ENCODE data around the gene SGSM2. TPM values are rescaled to one million over a fixed set of nuclear protein-coding genes. Genes with fewer than 3 reads are reported as not detected.
A peak's percentile ranks its signal among the peaks of the same experiment; 100 is the strongest.

The SGSM2 gene
- total and polyA plus RNA-seq, 2 of the 8 experiments (the other 6 are each of a cell fraction or from before 2014, with no cell fraction given) = 44.5 to 77.7 TPM

DNA sequence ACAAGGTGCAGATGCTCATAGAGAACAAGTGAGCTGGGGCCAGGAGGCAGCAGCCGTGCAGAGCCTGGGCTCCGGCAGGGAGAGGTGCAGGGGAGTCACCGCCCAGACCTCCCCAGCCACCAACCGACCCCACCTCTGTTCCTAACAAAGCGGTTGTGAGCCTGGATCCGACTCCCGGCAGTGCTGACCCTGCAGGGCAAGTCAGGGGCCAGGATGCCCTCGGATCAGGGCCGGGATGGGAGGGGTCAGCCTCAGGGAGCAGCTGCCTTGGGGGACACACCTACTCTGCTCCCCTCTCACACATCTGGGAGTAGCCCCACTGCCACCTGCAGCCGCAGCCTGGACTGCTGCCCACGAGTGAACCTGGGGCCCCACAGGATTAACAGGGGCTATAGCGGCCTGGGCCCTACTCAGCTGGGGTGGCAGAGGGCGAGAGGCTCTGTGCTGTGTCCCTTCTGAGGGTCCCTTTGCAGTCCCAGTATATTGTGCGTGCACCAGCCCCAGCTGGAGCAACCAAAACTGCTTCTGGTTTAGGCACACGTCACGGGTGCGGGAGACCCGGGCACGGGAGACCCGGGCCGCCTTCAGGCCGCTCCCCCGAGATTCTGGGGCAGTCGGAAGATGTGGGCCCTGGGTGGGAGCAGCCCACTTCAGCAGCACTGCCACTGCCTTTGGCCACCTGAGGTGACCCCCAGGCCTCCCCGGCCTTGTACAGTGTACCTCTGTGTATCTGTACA, 42.4 kb downstream of the SGSM2 start:
- no peaks in the 10 kb centered on the region for H3K79me2 ChIP-seq (ENCODE audit: control insufficient read depth in 1 of 2, insufficient read depth in 2 of 2, low read length in 2 of 2)
- H3K23ac ChIP-seq (ENCODE audit: insufficient read length) = no peak overlapping the region
- H3K36me3 ChIP-seq (ENCODE audit: control insufficient read depth in 2 of 4, insufficient read depth in 4 of 4, low read length in 3 of 4) = peaks cover 0 to 8% (median 5%) of the 10 kb centered on the region in 4 experiments; a peak in 5 of 8 replicates
- H3K4ac ChIP-seq (replicated peaks; ENCODE audit: insufficient read length, low read depth, low read length) = no peak overlapping the region
- H3K18ac ChIP-seq (ENCODE audit: extremely low read depth, low read length) = no peak overlapping the region
- no peaks in the 10 kb centered on the region for H3K23me2 ChIP-seq (ENCODE audit: low read depth, low read length)
- no peak overlapping the region for H3K9ac ChIP-seq (replicated peaks in 1 of 4; ENCODE audit: extremely low read depth in 1 of 4, low read depth in 3 of 4, low read length in 3 of 4)
- no peak overlapping the region for H2AFZ ChIP-seq (ENCODE audit: low read length)
- no peak overlapping the region for H2AK5ac ChIP-seq (ENCODE audit: low read depth, low read length)
- H2BK15ac ChIP-seq (ENCODE audit: low read length) = no peak overlapping the region
- H4K5ac ChIP-seq (ENCODE audit: insufficient read length, low read depth, low read length) = no peak overlapping the region
- ChIA-PET CTCF (ENCODE audit: partially characterized antibody) (interaction anchor here (1.0 to 11.8 kb wide), 6 partner anchors 8 to 39 kb away, joined by 3 to 216 read pairs (median 43); partner anchors contain the start of gene MNT), POLR2A (ENCODE audit: partially characterized antibody) (interaction anchor here (0.9 to 15.4 kb wide), 5 partner anchors 16 to 48 kb away, joined by 4 to 193 read pairs (median 7); partner anchors contain the start of genes MNT, SGSM2 and TSR1)
- no peak for DNase-seq (ENCODE audit: low read depth in 1 of 2, low spot score in 2 of 2)
- H3K9me3 ChIP-seq (ENCODE audit: insufficient read depth in 2 of 2, low read depth in 1 of 2, low read length in 1 of 2) = no peaks in the 10 kb centered on the region
- H3K27me3 ChIP-seq (replicated peaks in 1 of 4; ENCODE audit: control insufficient read depth in 3 of 4, extremely low read depth in 1 of 4, insufficient read depth in 3 of 4, low read length in 3 of 4) = no peaks in the 10 kb centered on the region
- no peak overlapping the region for H2BK20ac ChIP-seq (ENCODE audit: low read length)
- no peak overlapping the region for H3K56ac ChIP-seq (replicated peaks; ENCODE audit: insufficient read length, low read depth, low read length)
- H3K4me1 ChIP-seq (replicated peaks in 1 of 4; ENCODE audit: control insufficient read depth in 3 of 4, insufficient read depth in 4 of 4, low read length in 3 of 4) = peaks cover 0 to 3% (median under 1%) of the 10 kb centered on the region in 4 experiments; a peak in 4 of 7 replicates
- H3K14ac ChIP-seq (ENCODE audit: insufficient read length) = no peak overlapping the region
- H3K79me1 ChIP-seq (ENCODE audit: low read depth, low read length) = no peaks in the 10 kb centered on the region; the same call in 1 of the 2 replicates
- H4K8ac ChIP-seq (ENCODE audit: extremely low read depth, insufficient read depth, low read length) = no peak overlapping the region
- no peak overlapping the region for H3K4me3 ChIP-seq (ENCODE audit: extremely low read depth in 1 of 4, insufficient read depth in 2 of 4, low read depth in 3 of 4, low read length in 4 of 4)
- peak overlapping the region; percentile 30; the same call in 1 of the 2 replicates for H2BK5ac ChIP-seq (ENCODE audit: low read depth, low read length)
- no peak overlapping the region for H2BK12ac ChIP-seq (ENCODE audit: low read depth, low read length)
- WGBS, 2 experiments (ENCODE audit: extremely low coverage in 1 of 2, insufficient coverage in 1 of 2, insufficient read length in 1 of 2, insufficient replicate concordance in 2 of 2, low coverage in 1 of 2, low lambda C conversion rate in 2 of 2, missing lambda C conversion rate in 1 of 2) = 96% methylated on average over 24 of the region's 25 CpGs; no CpG with 5 or more reads in 1 of the 2 experiments
- peaks cover 2% of the 10 kb centered on the region in 2 experiments for H4K20me1 ChIP-seq (replicated peaks in 1 of 2; ENCODE audit: control insufficient read depth in 1 of 2, insufficient read depth in 2 of 2, low read length in 2 of 2)
- H3K27ac ChIP-seq (ENCODE audit: low read depth, low read length) = no peak overlapping the region
- FAIRE-seq = no peak
- no peak overlapping the region for H2BK120ac ChIP-seq (replicated peaks; ENCODE audit: low read depth, low read length)
- TF ChIP-seq GABPA (IDR thresholded peaks at IDR 0.05; ENCODE audit: borderline replicate concordance, insufficient read depth, low read length) (no peak), ZNF274 (IDR thresholded peaks at IDR 0.05; ENCODE audit: borderline replicate concordance, extremely low read depth, low read length) (no peak), FOSL1 (IDR thresholded peaks at IDR 0.05; ENCODE audit: insufficient read depth, low read depth, low read length) (no peak), TBP (IDR thresholded peaks at IDR 0.05; ENCODE audit: low read depth, low read length) (no peak)
- H4K91ac ChIP-seq (replicated peaks; ENCODE audit: insufficient read length, low read length) = no peak overlapping the region
- H3K4me2 ChIP-seq (ENCODE audit: insufficient read depth in 1 of 2, low read depth in 2 of 2, low read length in 2 of 2) = no peak overlapping the region

Data from H1 (cell line).